ENCODE data around the gene SALL3.

GRCh38 chr18:79007440-79007839, 27.8 kb downstream of the SALL3 start:
- no peak for TF ChIP-seq POLR2AphosphoS5 (IDR thresholded peaks at IDR 0.05)
- TF ChIP-seq CTCF (IDR thresholded peaks at IDR 0.05): no peak
- TF ChIP-seq EP300 (IDR thresholded peaks at IDR 0.05): no peak
- no peak for TF ChIP-seq POLR2A (IDR thresholded peaks at IDR 0.05)

Measured in suprapubic skin (tissue), 4 donors.